ENCODE measurements around the gene BPIFA1. TPM values are rescaled to one million over a fixed set of nuclear protein-coding genes. Genes with fewer than 3 reads are reported as not detected.

The BPIFA1 gene
- total and polyA plus RNA-seq, 4 donors, result not detected

- DNase-seq (ENCODE audit: low spot score), result no peak
- no peak overlapping the region for H3K9ac ChIP-seq (ENCODE audit: low read depth in 1 of 2, low read length in 2 of 2)
- no peak overlapping the region for H3K27ac ChIP-seq (ENCODE audit: low read depth in 1 of 2, low read length in 2 of 2)
- H3K9me3 ChIP-seq (ENCODE audit: control insufficient read depth in 4 of 4, low read length in 3 of 4), result no peaks in the 10 kb centered on the region
- H3K4me1 ChIP-seq (ENCODE audit: control insufficient read depth in 4 of 4, insufficient read depth in 4 of 4, low read length in 3 of 4), result no peaks in the 10 kb centered on the region
- H3K27me3 ChIP-seq (ENCODE audit: control insufficient read depth in 4 of 4, insufficient read depth in 4 of 4, low read length in 3 of 4), result no peaks in the 10 kb centered on the region
- 61% methylated on average over 3 of the region's 3 CpGs for WGBS
- TF ChIP-seq FOXA2 (IDR thresholded peaks at IDR 0.05), result no peak
- no peak for TF ChIP-seq ATF3 (IDR thresholded peaks at IDR 0.05)
- no peak for TF ChIP-seq RAD21 (IDR thresholded peaks at IDR 0.05)
- TF ChIP-seq, protein P1, sequence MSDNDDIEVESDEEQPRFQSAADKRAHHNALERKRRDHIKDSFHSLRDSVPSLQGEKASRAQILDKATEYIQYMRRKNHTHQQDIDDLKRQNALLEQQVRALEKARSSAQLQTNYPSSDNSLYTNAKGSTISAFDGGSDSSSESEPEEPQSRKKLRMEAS (IDR thresholded peaks at IDR 0.05), result no peak
- TF ChIP-seq HNF4G (IDR thresholded peaks at IDR 0.05), result no peak
- no peak for TF ChIP-seq FOXA1 (IDR thresholded peaks at IDR 0.05)
- no peak for TF ChIP-seq EGR1 (IDR thresholded peaks at IDR 0.05; ENCODE audit: low read depth in 2 of 2)
- H3K36me3 ChIP-seq (ENCODE audit: control insufficient read depth in 4 of 4, insufficient read depth in 3 of 4, low read depth in 1 of 4, low read length in 3 of 4), result no peaks in the 10 kb centered on the region
- H3K4me3 ChIP-seq (ENCODE audit: low read depth in 1 of 3, low read length in 3 of 3), result no peak overlapping the region
Measured at GRCh38 chr20:33275871-33276270, 40.1 kb downstream of the BPIFA1 start.

- H3K4me3 ChIP-seq (ENCODE audit: low read depth in 1 of 3, low read length in 3 of 3), result no peak overlapping the region
- H3K27ac ChIP-seq (ENCODE audit: low read depth in 1 of 2, low read length in 2 of 2), result no peak overlapping the region
- 79% methylated on average over 12 of the region's 12 CpGs for WGBS
- H3K4me1 ChIP-seq (ENCODE audit: control insufficient read depth in 4 of 4, insufficient read depth in 4 of 4, low read length in 3 of 4), result no peaks in the 10 kb centered on the region
- no peaks in the 10 kb centered on the region for H3K27me3 ChIP-seq (ENCODE audit: control insufficient read depth in 4 of 4, insufficient read depth in 4 of 4, low read length in 3 of 4)
- TF ChIP-seq HNF4A (conservative IDR thresholded peaks at IDR 0.05), result no peak
- no peak for TF ChIP-seq RXRA (IDR thresholded peaks at IDR 0.05)
- no peak for TF ChIP-seq TAF1 (conservative IDR thresholded peaks at IDR 0.05)
- TF ChIP-seq FOXA2 (IDR thresholded peaks at IDR 0.05), result no peak
- TF ChIP-seq NR2F2 (IDR thresholded peaks at IDR 0.05), result no peak
- TF ChIP-seq YY1 (IDR thresholded peaks at IDR 0.05), result no peak
- TF ChIP-seq ZBTB33 (IDR thresholded peaks at IDR 0.05), result no peak
- H3K9me3 ChIP-seq (ENCODE audit: control insufficient read depth in 4 of 4, low read length in 3 of 4), result no peaks in the 10 kb centered on the region
- H3K36me3 ChIP-seq (ENCODE audit: control insufficient read depth in 4 of 4, insufficient read depth in 3 of 4, low read depth in 1 of 4, low read length in 3 of 4), result no peaks in the 10 kb centered on the region
- H3K9ac ChIP-seq (ENCODE audit: low read depth in 1 of 2, low read length in 2 of 2), result no peak overlapping the region
- no peak for DNase-seq (ENCODE audit: low spot score)
Measured at GRCh38 chr20:33276303-33277113, 40.7 kb downstream of the BPIFA1 start.

GRCh38 chr20:33277471-33278441, 42.0 kb downstream of the BPIFA1 start:
- H3K36me3 ChIP-seq (ENCODE audit: control insufficient read depth in 4 of 4, insufficient read depth in 3 of 4, low read depth in 1 of 4, low read length in 3 of 4), result no peaks in the 10 kb centered on the region
- DNase-seq (ENCODE audit: low spot score), result no peak
- WGBS, result 55% methylated on average over 13 of the region's 13 CpGs
- TF ChIP-seq RAD21 (IDR thresholded peaks at IDR 0.05) (no peak), ZBTB33 (IDR thresholded peaks at IDR 0.05) (no peak), HNF4G (IDR thresholded peaks at IDR 0.05) (no peak), JUND (IDR thresholded peaks at IDR 0.05) (no peak), ATF3 (IDR thresholded peaks at IDR 0.05) (no peak), SP1 (IDR thresholded peaks at IDR 0.05) (peak; percentile 20), YY1 (IDR thresholded peaks at IDR 0.05) (no peak), RXRA (IDR thresholded peaks at IDR 0.05) (no peak), EGR1 (IDR thresholded peaks at IDR 0.05; ENCODE audit: low read depth in 2 of 2) (no peak), NR2F2 (IDR thresholded peaks at IDR 0.05) (peak; percentile 26), GABPA (IDR thresholded peaks at IDR 0.05 in 1 of 2, conservative IDR thresholded peaks at IDR 0.05 in 1 of 2) (no peak), CTCF (IDR thresholded peaks at IDR 0.05; ENCODE audit: low read depth, low read length, missing input control) (no peak)
- TF ChIP-seq, protein P1 (IDR thresholded peaks at IDR 0.05), result no peak

More at GRCh38 chr20:33277471-33278441, 42.0 kb downstream of the BPIFA1 start:
- Histone ChIP-seq H3K9ac (ENCODE audit: low read depth in 1 of 2, low read length in 2 of 2) (no peak overlapping the region), H3K27ac (ENCODE audit: low read depth in 1 of 2, low read length in 2 of 2) (peak overlapping the region in 1 of 2 donors; percentile 18), H3K9me3 (ENCODE audit: control insufficient read depth in 4 of 4, low read length in 3 of 4) (no peaks in the 10 kb centered on the region), H3K4me3 (ENCODE audit: low read depth in 1 of 3, low read length in 3 of 3) (no peak overlapping the region), H3K4me1 (ENCODE audit: control insufficient read depth in 4 of 4, insufficient read depth in 4 of 4, low read length in 3 of 4) (no peaks in the 10 kb centered on the region), H3K27me3 (ENCODE audit: control insufficient read depth in 4 of 4, insufficient read depth in 4 of 4, low read length in 3 of 4) (no peaks in the 10 kb centered on the region)
